Transverse colon (tissue), 4 donors: ENCODE measurements around the gene KCTD21. TPM values are rescaled to one million over a fixed set of nuclear protein-coding genes. Genes with fewer than 3 reads are reported as not detected.

Experiments used
- DNase-seq: peaks from one replicate; pipeline ENCODE4 v3.0.0-alpha.2; 2019
- H3K27ac ChIP-seq, 4 donors: fragments of 200-600 bp; sonication (generic); 2 replicates each; pipeline ENCODE4 v1.5.1; 2016 to 2018; ENCODE audit warnings: inconsistent platforms in 4 of 4
- H3K27me3 ChIP-seq: fragments of 200-600 bp; sonication (generic); 2 replicates; pipeline ENCODE4 v1.5.1; 2017; ENCODE audit warnings: inconsistent platforms
- H3K36me3 ChIP-seq, 4 donors: fragments of 200-600 bp; sonication (generic); 2 replicates each; pipeline ENCODE4 v1.5.1; 2017 to 2019; ENCODE audit warnings: inconsistent platforms in 4 of 4
- H3K4me1 ChIP-seq, 4 donors: fragments of 200-600 bp; sonication (generic); 2 replicates each; pipeline ENCODE4 v1.5.1; 2017 to 2020; ENCODE audit warnings: inconsistent platforms in 4 of 4
- H3K4me3 ChIP-seq, 4 donors: fragments of 200-600 bp; sonication (generic); 1 replicate in 1 of 4; 2 replicates in 3 of 4; pipeline versions ENCODE4 v1.5.1 to v1.6.1; 2017 to 2019; ENCODE audit warnings: inconsistent platforms in 4 of 4
- H3K9me3 ChIP-seq, 2 donors: fragments of 200-600 bp; sonication (generic); 2 replicates each; pipeline ENCODE4 v1.5.1; 2017 to 2019; ENCODE audit warnings: inconsistent platforms in 2 of 2
- EP300 ChIP-seq: sonication (generic); formaldehyde crosslinking; IDR thresholded peaks from one replicate; pipeline ENCODE4 v1.6.1; 2017; ENCODE audit warnings: antibody characterized with exemption, low read depth
- POLR2A ChIP-seq: fragments of 450-650 bp; IDR thresholded peaks from one replicate; pipeline ENCODE4 v1.6.1; 2016; ENCODE audit warnings: antibody characterized with exemption, mild to moderate bottlenecking, moderate library complexity
- POLR2AphosphoS5 ChIP-seq, 3 donors: sonication (generic); formaldehyde crosslinking; IDR thresholded peaks; one replicate each; pipeline ENCODE4 v1.6.1; 2016; ENCODE audit warnings: antibody characterized with exemption in 3 of 3
- WGBS, 2 donors: methylation state at CpG; one replicate each; pipeline ENCODE4 v1.1.5; 2018; ENCODE audit warnings: low coverage in 1 of 2; 5-methylcytosine and 5-hydroxymethylcytosine counted together
- in situ Hi-C, 4 donors: fragments of 200-750 bp; cut with MboI; loops; one replicate each; pipeline versions ENCODE4 v1.15.0 to v1.15.1; 2017; ENCODE audit warnings: low sequenced_read_pairs in 3 of 4, low pct_ligation_motif_present in 1 of 4, low pct_unique_long_range_greater_than_20kb in 1 of 4
- intact Hi-C: fragments of 100-400 bp; cut with DNase I; formaldehyde crosslinking; loops from one replicate; pipeline ENCODE4 v1.15.1; 2023; ENCODE audit warnings: low total_unique reads
- total RNA-seq, 4 donors: library from RNA; depleted of rRNA; stranded (reverse); fragments of >200 nt; gene quantifications; one replicate each; pipeline ENCODE4 v1.1.0, GENCODE V29; 2016
- TF ChIP-seq, protein P1 (sequence below), 5 experiments: fragments of 200-600 bp in 3 of 5; fragments of 450-650 bp in 2 of 5; sonication (generic) in 3 of 5; IDR thresholded peaks; 1 replicate in 2 of 5; 2 replicates in 3 of 5; pipeline ENCODE4 v1.5.1; 2016 to 2017; ENCODE audit warnings: antibody characterized with exemption in 5 of 5, inconsistent platforms in 3 of 5, mild to moderate bottlenecking in 2 of 5, moderate library complexity in 1 of 5

The KCTD21 gene
- total RNA-seq, 4 donors from 2014 or later: 10.9 to 55.0 (median 29.2) TPM

DNA sequence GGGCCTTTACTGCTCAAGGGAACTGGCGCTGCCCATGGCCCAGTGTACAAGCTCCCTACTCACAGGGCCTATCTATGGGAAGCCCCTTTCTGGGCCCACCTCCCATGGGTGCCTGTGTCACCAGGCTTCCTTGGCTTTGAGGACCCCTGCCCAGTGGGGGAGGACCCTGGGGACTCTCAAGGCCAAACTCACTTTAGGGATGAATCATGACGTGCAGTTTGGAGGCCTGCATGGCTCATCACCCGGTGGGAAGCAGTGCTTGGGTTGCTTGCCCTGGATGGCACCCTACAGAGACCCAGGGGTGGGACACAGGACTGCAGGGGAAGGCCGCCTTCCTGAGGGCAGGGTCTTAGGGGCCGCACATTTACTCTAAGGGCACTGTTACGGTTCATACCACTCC, 16.5 kb downstream of the KCTD21 start:
- in situ Hi-C loops: no loop called here
- TF ChIP-seq, protein P1, sequence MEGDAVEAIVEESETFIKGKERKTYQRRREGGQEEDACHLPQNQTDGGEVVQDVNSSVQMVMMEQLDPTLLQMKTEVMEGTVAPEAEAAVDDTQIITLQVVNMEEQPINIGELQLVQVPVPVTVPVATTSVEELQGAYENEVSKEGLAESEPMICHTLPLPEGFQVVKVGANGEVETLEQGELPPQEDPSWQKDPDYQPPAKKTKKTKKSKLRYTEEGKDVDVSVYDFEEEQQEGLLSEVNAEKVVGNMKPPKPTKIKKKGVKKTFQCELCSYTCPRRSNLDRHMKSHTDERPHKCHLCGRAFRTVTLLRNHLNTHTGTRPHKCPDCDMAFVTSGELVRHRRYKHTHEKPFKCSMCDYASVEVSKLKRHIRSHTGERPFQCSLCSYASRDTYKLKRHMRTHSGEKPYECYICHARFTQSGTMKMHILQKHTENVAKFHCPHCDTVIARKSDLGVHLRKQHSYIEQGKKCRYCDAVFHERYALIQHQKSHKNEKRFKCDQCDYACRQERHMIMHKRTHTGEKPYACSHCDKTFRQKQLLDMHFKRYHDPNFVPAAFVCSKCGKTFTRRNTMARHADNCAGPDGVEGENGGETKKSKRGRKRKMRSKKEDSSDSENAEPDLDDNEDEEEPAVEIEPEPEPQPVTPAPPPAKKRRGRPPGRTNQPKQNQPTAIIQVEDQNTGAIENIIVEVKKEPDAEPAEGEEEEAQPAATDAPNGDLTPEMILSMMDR (IDR thresholded peaks at IDR 0.05): no peak
- TF ChIP-seq POLR2AphosphoS5 (IDR thresholded peaks at IDR 0.05): no peak
- TF ChIP-seq POLR2A: no peak
- TF ChIP-seq EP300: no peak
- WGBS, 2 donors: 95% methylated on average over 6 of the region's 6 CpGs; no CpG with 5 or more reads in 1 of the 2 donors
- no peaks in the 10 kb centered on the region for H3K9me3 ChIP-seq
- H3K27ac ChIP-seq: no peak overlapping the region
- H3K36me3 ChIP-seq: peaks cover 0 to 10% (median 2%) of the 10 kb centered on the region in 4 donors
- no peak for DNase-seq
- peaks cover 0 to 20% (median 8%) of the 10 kb centered on the region in 4 donors for H3K4me1 ChIP-seq
- intact Hi-C loops: no loop called here
- no peak overlapping the region for H3K4me3 ChIP-seq
- H3K27me3 ChIP-seq: no peaks in the 10 kb centered on the region

DNA sequence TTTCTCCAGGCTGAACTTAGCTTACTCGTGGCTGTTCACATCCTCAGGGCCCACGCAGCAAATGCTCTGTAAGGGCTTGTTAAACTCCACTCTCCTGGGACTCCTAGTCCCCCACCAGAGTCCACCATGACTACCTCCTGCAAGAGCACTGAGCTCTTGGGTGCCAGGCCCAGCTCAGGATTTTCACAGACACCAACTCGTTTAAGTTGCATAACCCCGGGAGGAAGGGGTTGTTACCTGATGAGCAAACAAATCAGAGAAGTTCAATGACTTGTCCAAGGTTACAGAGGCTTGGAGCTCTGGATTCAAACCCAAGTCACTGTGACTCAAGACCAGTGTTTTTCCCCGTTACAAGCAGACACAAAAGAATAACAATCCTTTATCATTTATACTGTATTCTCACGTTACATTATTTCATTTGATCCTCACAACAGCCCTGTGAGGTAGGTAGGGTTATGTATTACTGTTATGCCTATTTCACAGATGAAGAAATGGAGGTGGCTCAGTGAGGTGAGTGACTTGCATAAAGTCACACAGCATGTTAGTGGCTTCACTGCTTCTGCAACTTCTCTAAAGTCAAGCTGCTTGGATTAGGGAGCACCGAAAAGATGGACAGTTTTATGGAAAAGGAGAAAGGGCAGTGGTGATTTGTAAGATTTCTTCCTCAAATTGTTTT, 17.4 kb downstream of the KCTD21 start:
- in situ Hi-C loops: no loop called here
- H3K27me3 ChIP-seq: no peaks in the 10 kb centered on the region
- no peaks in the 10 kb centered on the region for H3K9me3 ChIP-seq
- TF ChIP-seq POLR2AphosphoS5 (IDR thresholded peaks at IDR 0.05) (no peak), POLR2A (no peak), EP300 (no peak)
- TF ChIP-seq, protein P1 (IDR thresholded peaks at IDR 0.05): no peak
- H3K36me3 ChIP-seq: peaks cover 0 to 10% (median 2%) of the 10 kb centered on the region in 4 donors
- 78 to 91% methylated on average over 3 to 7 of the region's 7 CpGs for WGBS, 2 donors
- peaks cover 0 to 20% (median 8%) of the 10 kb centered on the region in 4 donors for H3K4me1 ChIP-seq
- intact Hi-C loops: no loop called here
- no peak for DNase-seq
- H3K4me3 ChIP-seq: no peak overlapping the region
- H3K27ac ChIP-seq: no peak overlapping the region

DNA sequence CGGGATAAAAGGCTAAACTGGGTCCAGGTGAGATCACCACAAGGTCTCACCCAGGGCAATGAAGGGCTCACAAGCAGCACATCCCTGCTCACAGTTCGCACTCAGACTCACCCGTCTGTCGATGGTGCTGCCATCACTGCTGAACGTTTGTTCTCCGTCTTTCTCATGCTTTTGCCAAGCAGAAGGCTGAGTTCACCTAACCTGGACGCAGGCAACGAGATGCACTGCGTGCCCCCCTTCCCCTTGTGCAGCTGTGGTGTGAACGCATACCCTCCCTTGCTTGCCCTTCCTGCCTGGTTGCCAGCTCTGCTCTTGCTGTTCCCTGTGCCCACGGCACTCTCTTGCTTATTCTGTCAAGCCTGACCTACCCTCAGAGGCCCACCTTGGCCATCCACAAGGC, 18.0 kb downstream of the KCTD21 start:
- WGBS, 2 donors: 93% methylated on average over 10 of the region's 11 CpGs; no CpG with 5 or more reads in 1 of the 2 donors
- no peak overlapping the region for H3K4me3 ChIP-seq
- TF ChIP-seq POLR2AphosphoS5 (IDR thresholded peaks at IDR 0.05): no peak
- TF ChIP-seq, protein P1 (IDR thresholded peaks at IDR 0.05): no peak
- TF ChIP-seq POLR2A: no peak
- no peak for TF ChIP-seq EP300
- peak overlapping the region in 2 of 4 donors; percentile 62 to 80 for H3K27ac ChIP-seq
- DNase-seq: no peak
- in situ Hi-C loops: no loop called here
- no peaks in the 10 kb centered on the region for H3K27me3 ChIP-seq
- intact Hi-C loops: no loop called here
- no peaks in the 10 kb centered on the region for H3K9me3 ChIP-seq
- H3K36me3 ChIP-seq: peaks cover 0 to 10% (median 2%) of the 10 kb centered on the region in 4 donors
- peaks cover 0 to 20% (median 8%) of the 10 kb centered on the region in 4 donors for H3K4me1 ChIP-seq

DNA sequence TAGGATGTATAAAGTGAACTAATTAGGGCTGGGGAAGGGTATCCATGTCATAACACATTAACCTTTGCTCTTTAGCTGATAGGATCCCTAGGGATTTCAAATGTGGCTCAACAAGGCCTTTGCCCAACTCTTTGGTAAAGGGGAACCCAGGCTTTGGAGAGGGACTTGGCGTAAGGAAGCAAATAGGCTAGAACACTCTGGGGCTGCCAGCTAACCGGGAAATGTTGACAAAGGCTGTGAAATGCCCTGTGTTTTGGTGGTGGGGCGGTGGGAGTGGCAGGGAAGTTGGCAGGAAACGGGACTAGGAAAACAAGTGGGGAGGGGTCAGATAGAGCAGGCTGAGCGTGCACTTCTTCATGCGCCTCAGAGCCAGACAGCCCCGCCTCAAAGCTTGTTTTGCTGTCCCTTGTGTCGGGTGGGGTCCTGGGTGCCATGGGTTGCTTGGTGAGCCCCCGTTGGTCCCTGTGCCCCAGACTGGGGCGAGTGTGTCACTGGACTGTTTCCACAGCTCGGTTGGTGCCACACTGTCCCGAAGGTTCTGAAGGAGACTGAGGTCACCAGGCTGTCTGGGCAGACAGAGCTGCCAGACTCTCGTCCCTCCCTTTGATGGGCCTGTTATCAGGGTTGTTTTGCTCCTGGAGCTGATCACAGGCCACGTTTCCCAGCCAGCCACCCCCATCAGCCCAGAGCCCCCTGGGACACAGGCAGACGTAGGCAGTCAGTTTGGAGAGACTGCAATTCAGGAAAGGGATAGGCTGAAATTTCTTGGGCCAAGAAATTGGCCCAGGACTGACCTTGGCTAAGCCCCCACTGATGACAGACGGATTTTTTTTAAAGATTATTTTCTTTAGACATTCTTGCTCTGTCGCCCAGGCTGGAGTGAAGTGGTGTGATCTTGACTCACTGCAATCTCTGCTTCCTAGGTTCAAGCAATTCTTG, 19.6 kb downstream of the KCTD21 start:
- H3K27me3 ChIP-seq: no peaks in the 10 kb centered on the region
- no peaks in the 10 kb centered on the region for H3K9me3 ChIP-seq
- peaks cover 0 to 4% (median under 1%) of the 10 kb centered on the region in 4 donors for H3K36me3 ChIP-seq
- intact Hi-C loops (no loop called here), in situ Hi-C loops (no loop called here)
- TF ChIP-seq EP300: no peak
- TF ChIP-seq, protein P1 (IDR thresholded peaks at IDR 0.05): no peak
- no peak for TF ChIP-seq POLR2A
- TF ChIP-seq POLR2AphosphoS5 (IDR thresholded peaks at IDR 0.05): peak in 2 of 3 donors; percentile 28 to 33
- H3K4me3 ChIP-seq: no peak overlapping the region
- peaks cover 0 to 20% (median 8%) of the 10 kb centered on the region in 4 donors for H3K4me1 ChIP-seq
- 59 to 87% methylated on average over 8 to 16 of the region's 17 CpGs for WGBS, 2 donors
- DNase-seq: peak; percentile 34
- peak overlapping the region; percentile 58 to 80 (median 62) for H3K27ac ChIP-seq
